ENCODE data around the gene CD59.
"Not testable (repeated sequence)": the region's sequence is repeated elsewhere in the genome, so short reads cannot be mapped to it uniquely, and the experiment has no call there.

The CD59 gene

DNA sequence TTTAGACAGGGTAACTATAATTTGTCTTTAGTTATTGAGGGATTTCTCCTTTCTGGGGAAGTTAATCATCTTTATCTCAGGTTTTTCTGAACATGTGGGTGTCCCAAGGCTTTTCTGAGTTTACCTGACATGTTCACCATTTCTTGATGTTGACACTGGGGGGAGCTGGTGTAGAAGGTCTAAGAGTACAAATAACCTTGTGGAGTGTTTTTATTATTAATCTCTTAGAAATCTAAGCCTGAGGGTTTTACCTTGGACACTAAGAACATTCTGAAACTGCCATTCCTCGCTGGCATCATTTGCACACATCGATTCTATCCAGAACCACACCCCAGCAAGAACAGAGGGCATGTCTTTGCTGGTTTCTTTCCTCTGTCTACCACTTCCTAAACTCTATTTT lies 20.0 kb downstream of the CD59 start:
- DNase-seq (ENCODE audit: low read depth, low spot score) = no peak
- WGBS (ENCODE audit: insufficient coverage, insufficient read length) = no CpG with 5 or more reads among the region's 2 CpGs
- no peaks in the 10 kb centered on the region for H3K27me3 ChIP-seq (ENCODE audit: control insufficient read depth, insufficient read depth, low read length)
- H3K9me3 ChIP-seq (ENCODE audit: control insufficient read depth, insufficient read depth, low read length) = no peaks in the 10 kb centered on the region
- no peak overlapping the region for H3K4me3 ChIP-seq (ENCODE audit: low read length)
- no peak overlapping the region for H3K27ac ChIP-seq (ENCODE audit: low read length)
- no peaks in the 10 kb centered on the region; the same call in 1 of the 2 replicates for H3K36me3 ChIP-seq (ENCODE audit: control insufficient read depth, insufficient read depth, low read length)
- no peaks in the 10 kb centered on the region for H3K4me1 ChIP-seq (ENCODE audit: control insufficient read depth, insufficient read depth, low read length)

DNA sequence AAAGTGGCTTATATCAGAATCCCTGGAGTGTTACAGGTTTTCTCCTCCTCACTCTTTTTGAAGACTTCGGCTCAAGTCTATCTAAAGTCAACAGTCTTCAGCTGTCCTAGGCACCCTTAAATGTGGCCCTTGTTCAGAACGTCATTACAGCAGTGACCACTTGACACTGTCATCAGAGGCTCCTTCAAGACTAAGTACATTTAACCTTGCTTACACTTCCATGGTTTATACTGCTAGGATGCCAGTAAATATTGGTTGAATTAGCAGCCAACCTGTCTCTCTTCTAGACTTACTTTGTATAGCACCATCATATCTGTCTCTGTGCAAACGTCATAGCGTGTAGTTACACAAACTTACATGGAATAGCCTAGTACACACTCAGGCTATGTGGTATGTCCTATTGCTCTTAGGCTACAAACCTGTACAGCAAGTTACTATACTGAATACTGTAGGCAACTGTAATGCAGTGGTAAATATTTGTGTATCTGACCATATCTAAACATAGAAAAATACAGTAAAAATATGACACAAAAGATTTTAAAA lies 22.3 kb downstream of the CD59 start:
- no peaks in the 10 kb centered on the region for H3K27me3 ChIP-seq (ENCODE audit: control insufficient read depth, insufficient read depth, low read length)
- H3K9me3 ChIP-seq (ENCODE audit: control insufficient read depth, insufficient read depth, low read length) = no peaks in the 10 kb centered on the region
- no peak overlapping the region for H3K4me3 ChIP-seq (ENCODE audit: low read length)
- H3K4me1 ChIP-seq (ENCODE audit: control insufficient read depth, insufficient read depth, low read length) = no peaks in the 10 kb centered on the region
- no peak overlapping the region for H3K27ac ChIP-seq (ENCODE audit: low read length)
- no CpG with 5 or more reads among the region's 4 CpGs for WGBS (ENCODE audit: insufficient coverage, insufficient read length)
- DNase-seq (ENCODE audit: low read depth, low spot score) = no peak
- no peaks in the 10 kb centered on the region; the same call in 1 of the 2 replicates for H3K36me3 ChIP-seq (ENCODE audit: control insufficient read depth, insufficient read depth, low read length)

DNA sequence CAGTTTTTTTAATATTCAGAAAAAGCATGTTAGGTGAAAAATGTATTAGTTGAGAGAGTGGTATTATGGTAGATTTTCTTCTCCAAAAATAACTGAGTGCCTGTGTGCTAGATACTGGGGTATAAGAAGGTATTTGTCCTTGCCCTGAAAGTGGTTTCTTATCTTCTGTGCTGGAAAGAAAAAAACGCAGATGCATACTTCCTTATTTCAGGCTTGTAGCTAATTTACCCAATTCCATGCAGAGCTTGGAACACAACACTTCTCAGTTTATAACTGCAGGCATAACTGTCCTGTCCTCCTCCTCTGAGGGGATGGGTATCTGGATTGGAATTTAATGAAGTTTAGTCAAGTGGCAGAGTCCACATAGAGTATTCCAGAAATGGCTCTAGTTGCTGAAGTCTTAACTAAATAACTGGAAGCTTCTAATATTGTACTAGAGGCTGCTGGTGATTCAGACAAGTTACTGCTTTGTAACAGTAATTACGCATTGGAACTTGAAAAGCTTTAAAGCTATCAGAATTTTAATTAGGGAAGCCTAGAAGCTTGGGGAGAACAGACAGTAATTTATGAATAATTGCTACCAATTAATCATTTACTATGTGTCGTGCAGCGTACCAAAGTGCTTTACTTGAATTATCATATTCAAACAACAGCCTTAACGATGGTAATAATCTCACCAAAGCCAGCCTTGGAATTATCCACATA lies 22.9 kb downstream of the CD59 start:
- Histone ChIP-seq H3K4me3 (ENCODE audit: low read length) (no peak overlapping the region), H3K9me3 (ENCODE audit: control insufficient read depth, insufficient read depth, low read length) (no peaks in the 10 kb centered on the region), H3K27me3 (ENCODE audit: control insufficient read depth, insufficient read depth, low read length) (no peaks in the 10 kb centered on the region), H3K4me1 (ENCODE audit: control insufficient read depth, insufficient read depth, low read length) (no peaks in the 10 kb centered on the region), H3K27ac (ENCODE audit: low read length) (no peak overlapping the region), H3K36me3 (ENCODE audit: control insufficient read depth, insufficient read depth, low read length) (no peaks in the 10 kb centered on the region; the same call in 1 of the 2 replicates)
- no CpG with 5 or more reads among the region's 5 CpGs for WGBS (ENCODE audit: insufficient coverage, insufficient read length)
- DNase-seq (ENCODE audit: low read depth, low spot score) = no peak

DNA sequence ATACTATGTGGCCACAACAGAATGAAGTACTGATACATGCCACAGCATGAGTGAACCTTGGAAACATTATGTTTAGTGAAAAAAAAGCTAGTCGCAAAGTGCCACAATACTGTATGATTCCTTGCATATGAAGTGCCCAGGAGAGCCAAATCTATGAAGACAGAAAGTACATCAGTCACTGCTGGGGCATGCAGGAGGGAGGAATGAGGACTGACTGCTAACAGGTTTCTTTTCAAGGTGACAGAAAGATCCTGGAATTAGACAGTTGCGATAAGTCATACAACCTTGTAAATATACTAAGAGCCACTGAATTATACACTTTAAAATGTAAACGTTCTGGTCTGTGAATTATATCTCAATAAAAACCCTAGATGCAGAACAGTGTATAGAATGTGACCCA lies 23.8 kb downstream of the CD59 start:
- H3K4me3 ChIP-seq (ENCODE audit: low read length) = no peak overlapping the region
- no peaks in the 10 kb centered on the region for H3K4me1 ChIP-seq (ENCODE audit: control insufficient read depth, insufficient read depth, low read length)
- H3K27ac ChIP-seq (ENCODE audit: low read length) = no peak overlapping the region
- no peak for DNase-seq (ENCODE audit: low read depth, low spot score)
- no peaks in the 10 kb centered on the region for H3K27me3 ChIP-seq (ENCODE audit: control insufficient read depth, insufficient read depth, low read length)
- no peaks in the 10 kb centered on the region; the same call in 1 of the 2 replicates for H3K36me3 ChIP-seq (ENCODE audit: control insufficient read depth, insufficient read depth, low read length)
- WGBS (ENCODE audit: insufficient coverage, insufficient read length) = no CpG with 5 or more reads among the region's 3 CpGs
- H3K9me3 ChIP-seq (ENCODE audit: control insufficient read depth, insufficient read depth, low read length) = no peaks in the 10 kb centered on the region

DNA sequence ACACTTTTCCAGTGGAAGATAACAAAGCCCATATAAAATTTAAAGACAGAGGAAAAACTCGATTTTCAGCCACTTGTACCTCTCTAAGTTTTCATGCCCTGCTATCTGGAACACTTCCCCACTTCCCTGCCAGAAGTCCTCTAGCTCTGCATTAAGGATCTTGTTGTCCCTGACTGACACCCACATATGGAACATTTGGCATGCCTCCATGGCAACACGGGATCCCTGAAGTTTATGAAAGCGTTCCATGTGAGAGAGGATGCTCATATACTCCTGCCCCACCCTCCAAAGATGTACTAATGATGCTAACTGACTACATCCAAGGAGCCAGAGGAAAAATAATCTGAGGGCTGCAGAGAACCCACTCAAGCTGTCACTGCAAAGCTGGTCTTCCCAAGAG lies 26.8 kb downstream of the CD59 start:
- H3K27ac ChIP-seq (ENCODE audit: low read length) = no peak overlapping the region
- no peak for DNase-seq (ENCODE audit: low read depth, low spot score)
- no peak overlapping the region for H3K4me3 ChIP-seq (ENCODE audit: low read length)
- no peaks in the 10 kb centered on the region for H3K27me3 ChIP-seq (ENCODE audit: control insufficient read depth, insufficient read depth, low read length)
- H3K4me1 ChIP-seq (ENCODE audit: control insufficient read depth, insufficient read depth, low read length) = no peaks in the 10 kb centered on the region
- no peaks in the 10 kb centered on the region for H3K9me3 ChIP-seq (ENCODE audit: control insufficient read depth, insufficient read depth, low read length)
- no peaks in the 10 kb centered on the region; the same call in 1 of the 2 replicates for H3K36me3 ChIP-seq (ENCODE audit: control insufficient read depth, insufficient read depth, low read length)
- no CpG with 5 or more reads among the region's 3 CpGs for WGBS (ENCODE audit: insufficient coverage, insufficient read length)

DNA sequence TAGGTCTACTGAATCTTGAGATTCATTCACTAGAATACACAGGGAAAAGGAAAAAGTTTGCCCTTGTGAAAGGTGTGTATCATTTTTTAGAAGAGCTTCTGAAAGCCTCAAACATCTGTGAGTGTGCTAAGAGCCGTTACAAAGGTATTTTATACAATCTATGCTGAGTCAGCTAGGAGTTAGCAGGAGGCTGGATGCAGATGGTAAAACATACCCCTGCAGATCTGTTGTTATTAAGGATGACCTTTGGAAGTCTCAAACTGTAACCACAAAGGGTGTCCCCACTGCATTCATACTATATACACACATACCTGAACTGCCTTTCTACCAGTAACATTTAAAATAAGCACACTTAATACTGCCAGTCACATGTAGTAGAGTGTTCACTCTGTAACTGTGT lies 27.2 kb downstream of the CD59 start:
- Histone ChIP-seq H3K27ac (ENCODE audit: low read length) (no peak overlapping the region), H3K4me3 (ENCODE audit: low read length) (no peak overlapping the region), H3K4me1 (ENCODE audit: control insufficient read depth, insufficient read depth, low read length) (no peaks in the 10 kb centered on the region), H3K36me3 (ENCODE audit: control insufficient read depth, insufficient read depth, low read length) (no peaks in the 10 kb centered on the region; the same call in 1 of the 2 replicates), H3K27me3 (ENCODE audit: control insufficient read depth, insufficient read depth, low read length) (no peaks in the 10 kb centered on the region), H3K9me3 (ENCODE audit: control insufficient read depth, insufficient read depth, low read length) (no peaks in the 10 kb centered on the region)
- WGBS (ENCODE audit: insufficient coverage, insufficient read length) = no CpG with 5 or more reads among the region's 1 CpG
- no peak for DNase-seq (ENCODE audit: low read depth, low spot score)

DNA sequence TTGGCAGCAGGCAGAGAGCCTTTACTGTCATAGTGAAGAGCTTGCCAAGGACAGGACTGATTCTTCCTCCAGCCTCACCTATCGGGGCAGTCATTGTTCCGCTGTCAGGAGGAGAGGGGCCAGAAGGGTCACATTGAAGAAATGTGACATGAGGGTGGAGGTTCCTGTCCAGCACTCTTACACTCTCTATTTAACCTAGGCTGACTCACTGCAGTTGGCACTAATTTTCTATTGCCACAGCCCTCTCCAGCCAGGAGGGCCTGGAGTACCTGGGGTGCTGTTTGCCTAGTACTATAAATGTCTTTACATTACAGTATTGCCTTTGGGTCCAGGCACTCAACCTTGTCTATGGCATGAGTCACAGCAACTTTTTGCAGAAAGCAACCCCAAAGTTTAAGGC lies 28.4 kb downstream of the CD59 start:
- not testable (repeated sequence) for H3K27me3 ChIP-seq (ENCODE audit: control insufficient read depth, insufficient read depth, low read length); H3K36me3 ChIP-seq (ENCODE audit: control insufficient read depth, insufficient read depth, low read length); DNase-seq (ENCODE audit: low read depth, low spot score); H3K4me1 ChIP-seq (ENCODE audit: control insufficient read depth, insufficient read depth, low read length); H3K9me3 ChIP-seq (ENCODE audit: control insufficient read depth, insufficient read depth, low read length); H3K27ac ChIP-seq (ENCODE audit: low read length); H3K4me3 ChIP-seq (ENCODE audit: low read length)
- WGBS (ENCODE audit: insufficient coverage, insufficient read length) = no CpG with 5 or more reads among the region's 2 CpGs

DNA sequence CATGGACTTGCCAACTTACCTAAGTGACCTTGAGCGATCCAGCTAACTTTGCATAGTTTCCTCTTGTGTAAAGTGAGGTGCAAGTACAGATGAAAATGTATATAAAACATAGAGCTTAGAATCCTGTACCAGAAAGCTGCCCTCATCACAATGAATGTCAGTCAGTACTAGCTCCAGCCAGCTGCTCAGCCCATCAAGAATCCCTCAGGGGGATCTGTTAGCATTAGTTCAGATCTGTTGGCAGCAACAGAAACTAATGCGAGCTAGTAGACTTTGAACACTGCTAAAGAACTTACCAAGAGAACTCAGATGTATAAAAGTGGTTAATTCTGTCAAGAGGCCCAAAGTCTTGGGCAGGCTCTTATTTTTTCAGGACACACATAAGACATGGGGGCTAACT lies 29.3 kb downstream of the CD59 start:
- Histone ChIP-seq H3K9me3 (ENCODE audit: control insufficient read depth, insufficient read depth, low read length) (no peaks in the 10 kb centered on the region), H3K4me1 (ENCODE audit: control insufficient read depth, insufficient read depth, low read length) (no peaks in the 10 kb centered on the region), H3K36me3 (ENCODE audit: control insufficient read depth, insufficient read depth, low read length) (no peaks in the 10 kb centered on the region; the same call in 1 of the 2 replicates), H3K27ac (ENCODE audit: low read length) (no peak overlapping the region), H3K4me3 (ENCODE audit: low read length) (no peak overlapping the region), H3K27me3 (ENCODE audit: control insufficient read depth, insufficient read depth, low read length) (no peaks in the 10 kb centered on the region)
- no CpG with 5 or more reads among the region's 2 CpGs for WGBS (ENCODE audit: insufficient coverage, insufficient read length)
- DNase-seq (ENCODE audit: low read depth, low spot score) = no peak

DNA sequence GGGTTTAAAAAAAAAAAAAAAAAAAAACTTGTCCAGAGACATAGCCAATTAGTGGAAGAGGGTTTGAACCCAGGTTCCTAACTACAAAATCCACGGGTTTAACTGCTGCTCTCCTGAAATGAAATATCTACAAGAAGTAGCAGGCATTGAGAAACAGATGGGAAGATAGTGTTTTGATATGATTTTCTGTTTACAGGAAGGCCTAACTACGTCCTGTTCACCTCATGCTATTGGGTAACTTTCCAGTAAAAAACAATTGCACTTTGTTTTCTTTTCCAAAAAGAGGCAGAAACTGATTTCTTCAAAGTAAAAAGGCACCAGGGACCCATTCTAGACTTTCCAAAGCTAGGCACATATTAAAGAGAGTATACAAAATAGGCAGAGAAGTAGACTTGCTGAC lies 29.7 kb downstream of the CD59 start:
- DNase-seq (ENCODE audit: low read depth, low spot score) = no peak
- WGBS (ENCODE audit: insufficient coverage, insufficient read length) = no CpG with 5 or more reads among the region's 2 CpGs
- H3K36me3 ChIP-seq (ENCODE audit: control insufficient read depth, insufficient read depth, low read length) = no peaks in the 10 kb centered on the region; the same call in 1 of the 2 replicates
- no peaks in the 10 kb centered on the region for H3K9me3 ChIP-seq (ENCODE audit: control insufficient read depth, insufficient read depth, low read length)
- no peaks in the 10 kb centered on the region for H3K4me1 ChIP-seq (ENCODE audit: control insufficient read depth, insufficient read depth, low read length)
- H3K4me3 ChIP-seq (ENCODE audit: low read length) = no peak overlapping the region
- no peak overlapping the region for H3K27ac ChIP-seq (ENCODE audit: low read length)
- H3K27me3 ChIP-seq (ENCODE audit: control insufficient read depth, insufficient read depth, low read length) = no peaks in the 10 kb centered on the region

DNA sequence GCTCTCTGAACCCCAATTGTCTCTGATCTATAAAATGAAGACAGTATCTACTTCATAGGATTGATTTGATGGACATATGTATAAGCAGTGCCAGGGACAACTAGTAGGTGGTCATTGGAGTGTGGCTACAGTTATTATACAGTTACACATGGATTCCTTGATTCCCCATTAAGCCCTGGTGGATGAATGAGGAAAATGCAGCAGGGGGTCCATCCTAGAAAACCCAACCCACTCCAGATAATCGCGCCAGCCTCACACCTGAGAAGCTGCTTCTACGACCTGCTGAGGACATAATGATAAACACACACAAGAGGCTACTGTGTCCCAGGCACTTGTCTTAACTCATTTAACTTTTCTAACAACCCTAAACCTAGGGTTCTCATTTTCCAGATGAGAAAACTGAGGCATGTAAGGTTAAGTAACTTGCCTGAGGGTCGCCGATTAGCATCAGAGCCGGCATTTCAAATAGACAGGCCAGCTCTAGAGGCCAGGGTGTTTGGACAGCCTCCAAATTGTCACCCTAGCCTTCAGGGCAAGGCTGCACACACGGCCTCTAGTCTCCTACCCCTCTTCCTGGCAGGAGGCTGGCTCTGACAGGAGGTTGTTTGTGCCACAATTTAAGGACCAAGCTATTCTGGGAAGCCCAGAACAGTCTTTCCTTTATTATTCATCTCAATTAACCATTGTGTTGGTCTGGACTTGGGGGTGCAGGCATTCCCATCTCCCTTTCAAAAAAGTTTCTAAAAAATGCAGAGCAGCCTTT lies 31.8 kb downstream of the CD59 start:
- Histone ChIP-seq H3K36me3 (ENCODE audit: control insufficient read depth, insufficient read depth, low read length) (no peaks in the 10 kb centered on the region; the same call in 1 of the 2 replicates), H3K27ac (ENCODE audit: low read length) (no peak overlapping the region), H3K4me1 (ENCODE audit: control insufficient read depth, insufficient read depth, low read length) (peaks cover 4% of the 10 kb centered on the region), H3K27me3 (ENCODE audit: control insufficient read depth, insufficient read depth, low read length) (no peaks in the 10 kb centered on the region; the same call in 1 of the 2 replicates), H3K4me3 (ENCODE audit: low read length) (no peak overlapping the region), H3K9me3 (ENCODE audit: control insufficient read depth, insufficient read depth, low read length) (no peaks in the 10 kb centered on the region)
- no CpG with 5 or more reads among the region's 7 CpGs for WGBS (ENCODE audit: insufficient coverage, insufficient read length)
- DNase-seq (ENCODE audit: low read depth, low spot score) = no peak

All from iPS DF 6.9 (cell line).